C4-2B (cell line): ENCODE data around the gene GDPD3.

ENCODE experiments used
- H3K27ac ChIP-seq: fragments of 450-650 bp; 2 replicates; pipeline ENCODE4 v1.5.1; 2017
- CTCF ChIP-seq: fragments of 450-650 bp; conservative IDR thresholded peaks from 2 replicates; pipeline ENCODE4 v1.5.1; 2017; ENCODE audit warnings: mild to moderate bottlenecking
- ZFX ChIP-seq: fragments of 450-650 bp; IDR thresholded peaks from 2 replicates; pipeline ENCODE4 v1.6.1; 2017

Gene GDPD3

DNA sequence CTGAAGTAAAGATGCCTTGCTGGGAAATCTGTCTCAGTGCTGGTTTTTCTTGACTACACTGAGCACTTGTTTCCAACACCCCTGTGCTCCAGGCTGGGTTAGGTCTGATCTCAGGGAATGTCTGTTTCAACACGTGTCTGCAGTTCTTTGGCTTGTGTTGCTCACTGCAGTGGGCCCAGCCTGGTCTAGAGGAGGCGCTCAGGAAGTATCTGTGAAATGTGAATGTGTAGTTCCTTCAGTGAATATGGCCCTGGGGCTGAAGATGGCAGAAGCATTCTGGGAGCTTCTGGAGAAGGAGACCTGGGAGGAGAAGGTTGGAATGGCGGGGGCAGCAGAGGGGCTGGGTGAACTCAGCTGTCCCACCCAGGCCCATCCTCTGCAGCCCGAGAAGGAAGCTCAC is 9.2 kb downstream of the GDPD3 start:
- peak overlapping the region; percentile 17 for H3K27ac ChIP-seq
- no peak for TF ChIP-seq CTCF

- no peak for TF ChIP-seq CTCF
- H3K27ac ChIP-seq, result peak overlapping the region; percentile 61
Observed at GRCh38 chr16:30096862-30097563, 16.3 kb downstream of the GDPD3 start.

DNA sequence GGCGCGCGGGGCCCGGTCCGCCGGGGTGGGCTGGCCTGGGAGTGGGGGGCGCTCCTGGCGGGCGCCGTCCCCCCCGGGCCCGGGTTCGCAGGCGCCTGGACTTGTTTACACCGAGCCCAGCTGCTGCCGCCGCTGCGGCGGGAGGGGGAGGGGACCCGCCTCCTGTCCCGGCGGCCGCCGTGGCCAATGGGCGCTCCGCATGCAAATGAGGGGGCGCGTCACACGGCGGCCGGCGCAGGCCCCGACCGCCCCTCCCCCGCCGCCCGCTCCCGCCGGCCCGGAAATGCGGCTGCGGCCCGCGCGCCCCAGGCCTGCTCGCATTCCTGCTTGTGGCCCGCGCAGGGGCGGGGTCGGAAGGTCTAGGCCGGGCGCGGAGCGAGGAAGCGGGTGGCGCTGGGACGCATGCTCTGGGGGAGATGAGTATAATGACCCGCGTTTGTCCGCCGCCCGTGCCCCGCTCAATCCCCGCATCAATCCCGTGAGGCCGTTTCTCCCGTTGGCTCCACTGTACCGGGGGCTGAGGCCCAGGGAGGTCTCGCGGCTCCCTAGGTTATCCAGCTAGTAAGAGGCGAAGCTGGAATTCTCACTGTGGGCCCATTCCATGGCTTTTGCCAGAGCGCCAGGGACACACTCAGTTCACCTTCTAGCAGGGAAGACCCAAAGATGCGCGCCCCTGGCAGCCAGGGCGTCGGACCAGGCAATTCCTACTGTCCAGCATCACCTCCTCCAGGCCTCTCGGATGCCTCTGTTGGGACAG is 17.1 kb downstream of the GDPD3 start, which contains the start of gene YPEL3:
YPEL3 (minus strand) TSS at position 109 of the 757 bp plus-strand sequence. CDS start 731 bp downstream, outside the sequence.
- H3K27ac ChIP-seq, result peak within 1 kb of the TSS; percentile 61
- no peak for TF ChIP-seq CTCF
- TF ChIP-seq ZFX, result peak; percentile 42; the same call in 1 of the 2 replicates

DNA sequence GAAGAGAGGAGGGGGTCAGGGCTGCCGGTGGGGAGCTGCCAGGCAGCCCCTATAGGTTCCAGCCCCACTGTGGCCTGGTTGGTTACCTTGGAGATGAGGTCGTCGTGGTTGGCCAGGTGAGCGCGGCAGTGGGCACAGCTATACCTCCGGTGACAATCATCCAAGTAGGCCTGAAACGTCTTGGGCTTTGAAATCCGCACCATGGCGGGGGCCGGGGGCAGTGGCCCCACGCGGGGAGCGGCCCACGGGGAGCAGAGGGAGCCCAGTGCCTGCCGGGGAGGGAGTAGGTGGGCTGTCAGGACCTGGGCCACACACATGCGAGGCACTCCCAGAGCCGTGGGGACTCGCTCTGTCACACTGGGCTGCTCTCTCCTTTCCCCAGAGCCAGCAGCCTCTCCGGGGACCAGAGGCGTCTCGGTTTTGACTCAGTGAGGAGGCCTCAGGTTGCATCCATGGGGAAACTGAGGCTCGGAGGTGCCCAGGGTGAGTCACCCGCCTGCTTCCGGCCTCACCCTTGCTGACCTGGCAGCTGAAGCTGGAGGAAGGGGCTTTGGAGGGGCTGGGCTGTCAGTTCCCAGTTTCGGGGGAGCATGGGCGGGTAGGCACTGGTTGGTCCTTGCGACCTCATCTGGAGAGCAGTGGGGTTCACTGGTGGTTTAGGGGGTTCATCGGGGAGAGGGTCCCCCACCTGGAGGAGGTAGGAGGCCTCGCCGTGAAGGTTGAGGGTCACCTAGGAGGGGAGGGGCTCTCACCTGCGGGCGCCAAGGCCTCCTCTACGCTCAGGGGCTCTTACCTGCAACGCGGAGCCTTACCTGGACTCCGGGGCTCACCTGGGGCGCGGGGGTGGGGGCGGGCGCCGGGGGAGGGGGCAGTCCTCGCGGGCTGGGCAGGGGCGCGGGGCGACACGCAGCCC is 17.9 kb downstream of the GDPD3 start:
- peak overlapping the region; percentile 61 for H3K27ac ChIP-seq
- TF ChIP-seq CTCF, result no peak
- no peak for TF ChIP-seq ZFX

DNA sequence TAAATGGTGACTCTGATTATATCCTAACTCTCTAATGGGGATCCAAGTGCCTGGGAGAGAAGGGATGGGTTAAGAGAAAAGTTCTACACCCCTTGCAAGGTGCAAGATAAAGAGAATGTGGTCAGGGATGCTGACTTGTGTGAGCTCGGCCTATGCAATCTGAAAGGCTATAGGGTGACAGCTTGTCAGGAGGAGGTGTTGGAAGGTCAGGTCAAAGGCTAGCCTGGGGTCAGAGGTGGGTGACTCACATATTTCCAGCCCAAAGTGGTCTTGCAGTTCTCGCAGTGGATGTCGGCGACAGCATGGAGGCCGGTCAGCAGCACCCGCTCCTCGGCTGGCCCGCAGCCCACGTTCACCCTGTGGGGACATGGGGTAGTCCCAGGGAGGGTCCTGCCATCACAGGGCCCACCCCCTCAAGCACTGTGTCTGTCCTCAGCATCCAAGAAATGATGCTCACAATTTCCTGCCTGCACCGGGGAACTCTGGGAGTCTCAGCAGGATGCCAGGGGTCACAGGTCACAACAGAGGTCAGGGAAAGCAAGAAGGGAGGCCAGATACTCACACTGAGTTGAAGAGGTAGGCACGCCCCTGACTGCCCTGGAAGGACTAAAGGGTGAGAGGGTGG is 18.7 kb downstream of the GDPD3 start:
- H3K27ac ChIP-seq, result no peak overlapping the region
- TF ChIP-seq ZFX, result no peak
- TF ChIP-seq CTCF, result no peak

- peak overlapping the region; percentile 68 for H3K27ac ChIP-seq
- TF ChIP-seq ZFX (no peak), CTCF (peak; percentile 77)
Observed at GRCh38 chr16:30092373-30093010, 20.8 kb downstream of the GDPD3 start.
